ENCODE results near the gene FOLR1. TPM values are rescaled to one million over a fixed set of nuclear protein-coding genes. Genes with fewer than 3 reads are reported as not detected.

The FOLR1 gene
- total and polyA plus RNA-seq, 10 of the 15 experiments (the other 5 are each of a cell fraction or from before 2014, with no cell fraction given), result not detected

Other genes starting within 250 kb of the FOLR1 start
Only the 7 nearest of the 11 such genes appear.
- gene LAMTOR1, start 88.8 kb upstream of the FOLR1 start, total RNA-seq (2014; rRNA removed), result 112 and 127 TPM in 2 replicates
- gene LAMTOR1, start 88.8 kb upstream of the FOLR1 start, total RNA-seq (2014; rRNA removed; fragmentation: Illumina TruSeq; extraction: Trizol), result 59.8 and 66.5 TPM in 2 replicates
- gene LAMTOR1, start 88.8 kb upstream of the FOLR1 start, total RNA-seq (2021), result 80.8 and 82.1 TPM in 2 replicates
- 45.8 and 58.8 TPM in 2 replicates for gene LAMTOR1, start 88.8 kb upstream of the FOLR1 start, polyA plus RNA-seq (2011; rRNA removed)
- 75.6 and 94.4 TPM in 2 replicates for gene LAMTOR1, start 88.8 kb upstream of the FOLR1 start, polyA plus RNA-seq (2014; fragmentation: Illumina TruSeq; extraction: Trizol)
- gene LAMTOR1, start 88.8 kb upstream of the FOLR1 start, polyA plus RNA-seq (2014; fragmentation: Nextera tagmentation; extraction: Ambion mirVana), result 100 to 1,000 TPM in 1 of 2 experiments, 10 to 100 TPM in 1; 85.1 to 126 TPM
- 126 and 128 TPM in 2 replicates for gene LAMTOR1, start 88.8 kb upstream of the FOLR1 start, polyA plus RNA-seq (2014; rRNA removed)
- gene LAMTOR1, start 88.8 kb upstream of the FOLR1 start, polyA plus RNA-seq (2016; fragmentation: Nextera tagmentation; extraction: Ambion mirVana), result 100 to 1,000 TPM; 139 to 141 TPM
- gene TOMT, start 86.2 kb upstream of the FOLR1 start, total RNA-seq (2014; rRNA removed), result not detected in 2 replicates
- not detected in 2 replicates for gene TOMT, start 86.2 kb upstream of the FOLR1 start, total RNA-seq (2014; rRNA removed; fragmentation: Illumina TruSeq; extraction: Trizol)
- gene TOMT, start 86.2 kb upstream of the FOLR1 start, total RNA-seq (2021), result not detected in 2 replicates
- gene TOMT, start 86.2 kb upstream of the FOLR1 start, polyA plus RNA-seq (2011; rRNA removed), result not detected in 2 replicates
- not detected in 2 replicates for gene TOMT, start 86.2 kb upstream of the FOLR1 start, polyA plus RNA-seq (2014; fragmentation: Illumina TruSeq; extraction: Trizol)
- gene TOMT, start 86.2 kb upstream of the FOLR1 start, polyA plus RNA-seq (2014; fragmentation: Nextera tagmentation; extraction: Ambion mirVana), result not detected
- not detected in 2 replicates for gene TOMT, start 86.2 kb upstream of the FOLR1 start, polyA plus RNA-seq (2014; rRNA removed)
- gene TOMT, start 86.2 kb upstream of the FOLR1 start, polyA plus RNA-seq (2016; fragmentation: Nextera tagmentation; extraction: Ambion mirVana), result not detected
- 78.0 and 83.4 TPM in 2 replicates for gene ANAPC15, start 79.4 kb upstream of the FOLR1 start, total RNA-seq (2014; rRNA removed)
- gene ANAPC15, start 79.4 kb upstream of the FOLR1 start, total RNA-seq (2014; rRNA removed; fragmentation: Illumina TruSeq; extraction: Trizol), result 88.3 and 88.6 TPM in 2 replicates
- 81.0 and 85.6 TPM in 2 replicates for gene ANAPC15, start 79.4 kb upstream of the FOLR1 start, total RNA-seq (2021)
- gene ANAPC15, start 79.4 kb upstream of the FOLR1 start, polyA plus RNA-seq (2011; rRNA removed), result 84.6 and 99.6 TPM in 2 replicates
- gene ANAPC15, start 79.4 kb upstream of the FOLR1 start, polyA plus RNA-seq (2014; fragmentation: Illumina TruSeq; extraction: Trizol), result 91.9 and 118 TPM in 2 replicates
- gene ANAPC15, start 79.4 kb upstream of the FOLR1 start, polyA plus RNA-seq (2014; fragmentation: Nextera tagmentation; extraction: Ambion mirVana), result 100 to 1,000 TPM; 230 to 372 TPM
- 84.3 and 86.0 TPM in 2 replicates for gene ANAPC15, start 79.4 kb upstream of the FOLR1 start, polyA plus RNA-seq (2014; rRNA removed)
- gene ANAPC15, start 79.4 kb upstream of the FOLR1 start, polyA plus RNA-seq (2016; fragmentation: Nextera tagmentation; extraction: Ambion mirVana), result 100 to 1,000 TPM; 126 to 141 TPM
- not detected in 2 replicates for gene FOLR3, start 56.4 kb upstream of the FOLR1 start, total RNA-seq (2014; rRNA removed)
- not detected in 2 replicates for gene FOLR3, start 56.4 kb upstream of the FOLR1 start, total RNA-seq (2014; rRNA removed; fragmentation: Illumina TruSeq; extraction: Trizol)
- not detected in 2 replicates for gene FOLR3, start 56.4 kb upstream of the FOLR1 start, total RNA-seq (2021)
- gene FOLR3, start 56.4 kb upstream of the FOLR1 start, polyA plus RNA-seq (2011; rRNA removed), result not detected in 2 replicates
- gene FOLR3, start 56.4 kb upstream of the FOLR1 start, polyA plus RNA-seq (2014; fragmentation: Illumina TruSeq; extraction: Trizol), result not detected in 2 replicates
- not detected for gene FOLR3, start 56.4 kb upstream of the FOLR1 start, polyA plus RNA-seq (2014; fragmentation: Nextera tagmentation; extraction: Ambion mirVana)
- not detected in 2 replicates for gene FOLR3, start 56.4 kb upstream of the FOLR1 start, polyA plus RNA-seq (2014; rRNA removed)
- gene FOLR3, start 56.4 kb upstream of the FOLR1 start, polyA plus RNA-seq (2016; fragmentation: Nextera tagmentation; extraction: Ambion mirVana), result not detected
- 2.7 and 3.5 TPM in 2 replicates for gene FOLR2, start 24.7 kb downstream of the FOLR1 start, total RNA-seq (2014; rRNA removed)
- gene FOLR2, start 24.7 kb downstream of the FOLR1 start, total RNA-seq (2014; rRNA removed; fragmentation: Illumina TruSeq; extraction: Trizol), result 1.9 and 2.2 TPM in 2 replicates
- gene FOLR2, start 24.7 kb downstream of the FOLR1 start, total RNA-seq (2021), result 1.4 and 1.5 TPM in 2 replicates
- gene FOLR2, start 24.7 kb downstream of the FOLR1 start, polyA plus RNA-seq (2011; rRNA removed), result 0.10 TPM in 1 of 2 replicates, not detected in the other
- 1.6 and 2.0 TPM in 2 replicates for gene FOLR2, start 24.7 kb downstream of the FOLR1 start, polyA plus RNA-seq (2014; fragmentation: Illumina TruSeq; extraction: Trizol)
- gene FOLR2, start 24.7 kb downstream of the FOLR1 start, polyA plus RNA-seq (2014; fragmentation: Nextera tagmentation; extraction: Ambion mirVana), result 10 to 100 TPM; 11.0 to 11.1 TPM
- gene FOLR2, start 24.7 kb downstream of the FOLR1 start, polyA plus RNA-seq (2014; rRNA removed), result 3.2 and 3.7 TPM in 2 replicates
- 1 to 10 TPM; 1.2 to 1.6 TPM for gene FOLR2, start 24.7 kb downstream of the FOLR1 start, polyA plus RNA-seq (2016; fragmentation: Nextera tagmentation; extraction: Ambion mirVana)
- 62.3 and 66.3 TPM in 2 replicates for gene INPPL1, start 32.6 kb downstream of the FOLR1 start, total RNA-seq (2014; rRNA removed)
- 32.1 and 33.1 TPM in 2 replicates for gene INPPL1, start 32.6 kb downstream of the FOLR1 start, total RNA-seq (2014; rRNA removed; fragmentation: Illumina TruSeq; extraction: Trizol)
- gene INPPL1, start 32.6 kb downstream of the FOLR1 start, total RNA-seq (2021), result 110 and 116 TPM in 2 replicates
- 36.2 and 68.8 TPM in 2 replicates for gene INPPL1, start 32.6 kb downstream of the FOLR1 start, polyA plus RNA-seq (2011; rRNA removed)
- gene INPPL1, start 32.6 kb downstream of the FOLR1 start, polyA plus RNA-seq (2014; fragmentation: Illumina TruSeq; extraction: Trizol), result 54.7 and 62.3 TPM in 2 replicates
- gene INPPL1, start 32.6 kb downstream of the FOLR1 start, polyA plus RNA-seq (2014; fragmentation: Nextera tagmentation; extraction: Ambion mirVana), result 1 to 10 TPM in 1 of 2 experiments, under 1 TPM in 1; 0.47 to 1.0 TPM
- 77.5 and 94.4 TPM in 2 replicates for gene INPPL1, start 32.6 kb downstream of the FOLR1 start, polyA plus RNA-seq (2014; rRNA removed)
- gene INPPL1, start 32.6 kb downstream of the FOLR1 start, polyA plus RNA-seq (2016; fragmentation: Nextera tagmentation; extraction: Ambion mirVana), result 10 to 100 TPM in 1 of 2 experiments, 1 to 10 TPM in 1; 9.7 to 20.0 TPM
- gene PHOX2A, start 52.0 kb downstream of the FOLR1 start, total RNA-seq (2014; rRNA removed), result not detected in 2 replicates
- not detected in 2 replicates for gene PHOX2A, start 52.0 kb downstream of the FOLR1 start, total RNA-seq (2014; rRNA removed; fragmentation: Illumina TruSeq; extraction: Trizol)
- not detected in 2 replicates for gene PHOX2A, start 52.0 kb downstream of the FOLR1 start, total RNA-seq (2021)
- not detected in 2 replicates for gene PHOX2A, start 52.0 kb downstream of the FOLR1 start, polyA plus RNA-seq (2011; rRNA removed)
- gene PHOX2A, start 52.0 kb downstream of the FOLR1 start, polyA plus RNA-seq (2014; fragmentation: Illumina TruSeq; extraction: Trizol), result not detected in 2 replicates
- gene PHOX2A, start 52.0 kb downstream of the FOLR1 start, polyA plus RNA-seq (2014; fragmentation: Nextera tagmentation; extraction: Ambion mirVana), result not detected
- not detected in 2 replicates for gene PHOX2A, start 52.0 kb downstream of the FOLR1 start, polyA plus RNA-seq (2014; rRNA removed)
- not detected for gene PHOX2A, start 52.0 kb downstream of the FOLR1 start, polyA plus RNA-seq (2016; fragmentation: Nextera tagmentation; extraction: Ambion mirVana)